ENCODE data around the gene MED12.

Gene MED12

DNA sequence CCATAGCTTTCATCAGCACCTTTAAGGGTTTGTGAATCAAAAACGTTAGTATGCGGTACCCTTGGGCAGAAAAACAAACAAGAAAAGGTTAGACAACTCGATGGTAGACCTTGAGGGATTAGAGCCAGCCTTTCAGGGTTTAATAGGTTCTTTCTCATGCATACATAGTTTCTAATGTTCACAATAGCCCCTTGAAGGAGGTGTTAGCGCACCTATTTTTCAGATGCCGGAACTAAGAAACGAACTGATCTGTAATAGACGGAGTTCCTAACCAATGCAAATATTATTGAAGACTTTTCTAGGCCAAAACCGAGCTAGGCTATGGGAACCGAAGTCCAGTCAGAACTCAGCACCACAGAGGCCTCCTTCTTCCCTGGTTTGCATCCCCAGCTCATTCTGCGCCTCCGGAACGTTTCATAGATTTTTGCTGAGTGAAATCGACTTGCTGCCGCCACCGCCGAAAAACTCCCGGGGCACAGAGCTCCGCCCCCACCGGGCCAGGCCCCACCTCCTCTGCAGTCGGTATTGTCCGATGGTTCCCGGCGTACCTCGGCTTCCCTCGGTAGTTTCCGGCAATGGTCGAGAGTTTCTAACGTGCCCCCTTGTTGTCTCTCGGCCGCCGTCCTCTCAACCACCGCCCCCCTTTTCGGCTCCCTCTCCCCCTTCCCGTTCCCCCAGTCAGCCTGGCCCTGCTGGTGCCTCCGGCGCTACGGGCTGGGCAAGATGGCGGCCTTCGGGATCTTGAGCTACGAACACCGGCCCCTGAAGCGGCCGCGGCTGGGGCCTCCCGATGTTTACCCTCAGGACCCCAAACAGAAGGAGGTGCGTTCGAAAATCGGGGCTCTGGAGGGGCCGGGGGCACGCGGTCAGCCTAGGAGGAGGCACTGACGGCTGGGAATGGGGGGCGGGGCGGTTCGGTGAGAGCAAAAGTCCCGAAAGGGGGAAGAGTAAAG lies at the start of gene MED12:
TSS of gene MED12 (plus strand) at position 565 of the 953 bp plus-strand sequence. CDS start at position 724, 159 bp downstream.
- DNase-seq, result peak; percentile 84 to 90

- DNase-seq, result no peak
Measured at GRCh38 chrX:71070531-71070930, 47.9 kb upstream of the MED12 start.

DNA sequence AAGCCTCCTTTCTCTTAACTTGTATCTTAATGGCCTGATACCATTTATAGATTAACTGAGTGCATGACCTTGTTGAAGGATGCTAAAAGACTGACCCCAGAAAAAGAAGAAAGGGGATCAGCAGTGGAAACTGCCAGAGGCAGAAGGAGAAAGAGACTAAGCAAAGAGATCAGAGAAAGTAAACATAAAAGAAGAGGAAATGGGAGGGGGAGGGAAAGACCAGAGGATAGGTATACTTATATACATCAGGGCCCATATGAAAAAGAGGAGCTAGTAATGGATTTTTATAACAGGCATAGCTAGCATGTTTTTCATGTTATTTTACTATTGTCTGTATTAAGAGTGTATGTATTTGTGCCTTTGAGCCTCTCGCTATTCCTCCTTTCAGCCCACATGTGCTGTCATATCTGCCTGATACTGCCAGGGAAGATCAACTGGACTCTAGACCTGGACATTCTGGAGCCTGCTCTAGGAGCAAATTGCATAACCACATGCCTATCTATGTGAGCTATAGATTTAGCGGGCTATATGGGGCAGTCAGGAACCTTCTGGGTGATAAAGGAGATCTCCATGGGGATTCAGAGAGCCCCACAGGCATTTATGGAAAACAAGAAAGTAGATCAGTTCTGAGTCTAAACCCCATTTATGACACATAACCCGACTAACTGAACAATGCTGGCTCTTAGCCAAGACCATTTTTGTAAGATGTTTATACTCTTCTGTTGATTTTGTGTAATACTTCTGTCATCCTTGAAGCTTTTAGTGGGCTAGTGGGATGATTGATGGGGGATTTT lies 36.9 kb upstream of the MED12 start:
- DNase-seq, result no peak

GRCh38 chrX:71082124-71082647 lies 36.2 kb upstream of the MED12 start:
- no peak for DNase-seq

GRCh38 chrX:71082822-71083221 lies 35.6 kb upstream of the MED12 start:
- no peak for DNase-seq

DNA sequence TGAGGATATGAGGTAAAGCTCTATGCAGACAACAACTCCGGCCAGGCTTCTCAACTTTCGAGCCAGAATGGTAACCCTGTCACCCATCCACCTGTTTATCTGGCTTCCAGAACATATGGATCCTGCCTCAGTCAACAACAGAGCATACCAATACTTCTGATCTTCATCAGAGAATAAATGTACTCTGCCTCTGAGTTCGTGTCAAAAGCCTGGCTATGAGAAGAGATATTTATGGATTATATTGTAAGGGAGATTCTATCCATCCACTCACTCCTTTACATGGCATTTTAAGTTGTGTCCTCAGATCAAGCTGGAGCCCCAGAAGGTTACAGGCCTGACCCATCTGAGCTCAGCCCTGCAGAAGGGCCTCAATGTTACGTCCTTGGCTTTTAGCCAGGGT lies 32.5 kb upstream of the MED12 start:
- DNase-seq, result no peak

- no peak for DNase-seq
Measured at GRCh38 chrX:71091263-71091662, 27.1 kb upstream of the MED12 start.

DNA sequence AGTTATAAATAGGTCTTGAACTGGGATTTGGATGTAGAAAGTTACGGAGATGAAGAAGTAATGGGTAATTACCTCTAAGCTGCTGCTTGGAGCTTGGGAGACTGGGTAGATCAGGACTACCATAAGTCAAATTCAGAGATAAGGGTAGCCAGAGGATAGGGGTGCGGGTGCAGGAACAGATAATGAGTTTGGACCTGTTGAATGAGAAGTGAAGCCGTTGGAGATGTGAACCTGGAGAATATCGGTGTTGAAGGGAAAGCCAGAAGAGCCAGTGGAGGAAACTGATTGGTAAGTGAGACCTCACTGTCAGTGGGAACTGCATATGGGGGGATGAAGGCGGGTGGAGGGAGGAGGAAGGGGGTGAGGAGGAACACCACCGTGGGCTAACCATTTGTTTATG lies 23.4 kb upstream of the MED12 start:
- DNase-seq, result peak; percentile 5 to 18

DNA sequence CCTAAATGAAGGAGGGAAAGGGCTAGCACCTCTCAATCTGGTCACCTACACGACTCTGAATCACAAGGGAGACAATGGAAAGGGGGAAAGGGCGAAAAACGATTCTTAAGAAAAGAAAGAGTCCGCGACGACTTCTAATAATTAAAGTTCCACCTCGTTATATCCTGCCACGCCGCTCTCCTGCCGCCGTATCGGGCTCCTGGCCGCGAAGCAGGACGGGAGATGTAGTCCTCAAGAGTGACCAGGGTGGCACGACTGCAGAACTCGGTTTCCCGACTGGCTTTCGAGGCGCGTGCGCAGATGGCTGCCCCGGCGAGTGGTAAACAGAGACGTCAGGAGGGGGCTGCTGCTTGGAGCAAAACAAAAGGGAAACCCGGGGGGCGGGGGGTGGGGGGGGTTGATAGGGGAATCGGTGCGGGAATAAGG lies 22.8 kb upstream of the MED12 start, which contains the start of gene FOXO4:
TSS of gene FOXO4 (plus strand) at position 297 of the 426 bp plus-strand sequence. CDS start 678 bp downstream, outside the sequence.
- DNase-seq, result peak; percentile 86 to 92

DNA sequence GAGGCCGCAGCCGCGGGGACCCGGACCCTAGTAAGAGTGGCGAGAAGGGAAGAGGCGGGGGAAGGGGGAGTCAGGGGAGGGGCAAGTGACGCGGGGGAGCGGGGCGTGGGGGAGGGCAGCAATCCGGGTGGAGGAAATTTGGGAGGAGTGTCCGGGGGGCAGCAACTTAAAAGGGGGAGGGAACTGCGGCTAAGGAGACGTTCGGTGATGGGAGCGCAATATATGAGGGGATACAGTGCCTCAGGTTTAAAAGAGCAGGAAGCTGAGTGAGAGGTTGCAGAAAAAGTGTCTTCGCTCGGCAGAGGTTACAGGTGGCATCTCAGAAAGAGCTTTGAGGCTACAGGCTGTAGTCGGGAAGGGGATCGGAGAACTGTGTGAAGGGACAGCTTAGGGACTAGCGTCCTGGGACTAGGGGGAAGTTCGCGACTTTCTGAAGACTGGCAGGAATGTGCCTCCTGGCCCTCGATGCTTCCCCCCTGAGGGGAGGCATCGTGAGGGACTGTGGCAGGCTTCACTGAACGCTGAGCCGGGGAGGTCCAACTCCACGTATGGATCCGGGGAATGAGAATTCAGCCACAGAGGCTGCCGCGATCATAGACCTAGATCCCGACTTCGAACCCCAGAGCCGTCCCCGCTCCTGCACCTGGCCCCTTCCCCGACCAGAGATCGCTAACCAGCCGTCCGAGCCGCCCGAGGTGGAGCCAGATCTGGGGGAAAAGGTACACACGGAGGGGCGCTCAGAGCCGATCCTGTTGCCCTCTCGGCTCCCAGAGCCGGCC lies 22.2 kb upstream of the MED12 start:
- DNase-seq, result peak; percentile 58 to 65

GRCh38 chrX:71096760-71097032 lies 21.7 kb upstream of the MED12 start:
- peak in 1 of 2 experiments; percentile 7 for DNase-seq

DNA sequence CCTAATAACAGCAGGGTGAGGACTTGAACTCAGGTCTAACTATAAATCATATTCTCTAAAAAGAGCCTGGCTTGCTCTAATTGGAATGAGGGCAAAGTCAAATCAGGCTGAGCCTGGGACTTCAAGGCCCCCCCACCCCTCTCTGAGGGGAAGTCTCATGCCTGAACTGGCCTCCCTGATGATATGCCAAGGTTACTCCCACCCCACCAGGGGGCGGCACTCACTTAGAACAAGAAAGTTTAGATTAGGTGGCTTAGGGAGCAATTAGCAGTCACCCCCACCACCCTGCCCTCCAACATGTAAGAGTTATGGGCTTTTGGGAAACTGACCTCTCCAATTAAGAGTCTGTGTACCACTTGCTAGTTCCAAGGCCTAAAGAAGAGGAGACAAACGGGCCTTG lies 20.1 kb upstream of the MED12 start:
- DNase-seq, result peak; percentile 66 to 74

DNA sequence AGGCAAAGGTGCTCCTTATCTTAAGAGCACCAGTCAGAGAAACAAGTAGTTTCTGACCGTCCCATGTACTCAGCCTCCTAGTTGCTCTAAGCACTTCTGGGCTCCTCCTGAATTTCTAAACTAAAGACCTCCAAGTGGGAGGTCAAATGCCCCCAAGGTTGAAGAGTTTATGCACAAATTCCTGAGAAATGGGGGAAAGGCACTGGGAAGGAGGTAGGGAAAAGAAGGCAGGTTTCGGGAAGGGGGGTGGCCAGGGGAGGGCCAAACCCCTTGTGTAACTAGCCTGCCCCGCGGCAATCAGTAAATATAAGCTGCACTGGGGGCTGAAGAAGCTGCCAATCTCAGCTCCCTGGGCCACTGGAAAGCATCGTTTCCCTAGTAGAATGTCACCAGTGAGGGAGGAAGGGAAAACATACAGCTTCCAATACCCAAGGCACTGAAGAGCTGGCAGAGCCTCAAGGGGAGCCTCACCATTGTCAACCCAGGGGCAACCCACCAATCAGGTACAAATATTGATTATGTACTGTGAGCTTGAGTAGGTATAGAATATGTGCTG lies 19.4 kb upstream of the MED12 start:
- no peak for DNase-seq

GRCh38 chrX:71099736-71100135 lies 18.7 kb upstream of the MED12 start:
- no peak for DNase-seq

GRCh38 chrX:71100581-71101505 lies 17.6 kb upstream of the MED12 start:
- no peak for DNase-seq

GRCh38 chrX:71102292-71102691 lies 16.1 kb upstream of the MED12 start:
- DNase-seq, result no peak

- peak; percentile 93 to 96 for DNase-seq
Measured at GRCh38 chrX:71103110-71103983, 15.0 kb upstream of the MED12 start.

DNA sequence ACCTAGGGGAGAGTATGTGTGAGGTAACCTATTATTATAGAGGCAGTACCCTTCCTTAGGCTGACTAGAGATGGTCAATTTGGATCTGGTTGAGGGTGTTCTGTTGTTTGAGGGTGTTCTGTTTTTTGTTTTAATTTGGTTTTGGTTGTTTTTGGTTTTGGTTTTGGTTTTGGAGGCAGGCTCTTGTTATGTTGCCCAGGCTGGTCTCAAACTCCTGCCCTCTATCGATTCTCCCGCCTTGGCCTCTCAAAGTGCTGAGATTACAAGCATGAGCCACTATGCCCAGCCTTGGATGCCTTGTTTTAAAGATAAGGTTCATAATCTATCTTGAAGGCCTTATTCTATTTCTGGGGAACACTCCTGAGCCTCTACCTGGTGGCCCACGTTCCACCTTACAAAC lies 12.8 kb upstream of the MED12 start:
- DNase-seq, result no peak

- DNase-seq, result no peak
Measured at GRCh38 chrX:71106427-71106826, 12.0 kb upstream of the MED12 start, which contains the start of gene CXorf65. Gene CXorf65 (minus strand): TSS chrX:71106740. CDS start chrX:71106556, 184 bp downstream.

DNA sequence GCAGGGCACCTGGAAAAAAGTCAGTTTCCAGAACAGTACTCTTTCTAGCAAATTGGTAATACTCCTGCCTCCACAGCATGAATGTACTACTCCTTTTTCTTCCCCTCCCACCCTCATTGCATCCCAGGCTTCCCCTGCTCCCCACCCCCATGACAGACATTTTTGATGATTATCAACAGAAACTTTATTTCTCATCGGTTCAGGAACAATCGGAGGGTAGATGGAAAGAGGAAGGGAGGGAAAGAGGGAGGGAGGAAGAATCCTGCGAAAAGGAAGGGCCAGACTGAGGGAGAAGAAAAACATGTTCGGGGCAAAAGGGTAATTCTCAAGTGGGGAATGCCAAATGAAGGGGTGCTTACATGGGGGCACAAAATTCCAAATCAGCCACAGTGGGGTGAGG lies 11.2 kb upstream of the MED12 start:
- no peak for DNase-seq
